Activated naive CD8-positive, alpha-beta T cell treated with anti-CD3 and anti-CD28 coated beads, Interleukin-2, amount 50 U/mL, for 16 hours (primary cell): ENCODE data around the gene DGKH.

ENCODE experiments used
- DNase-seq: peaks from one replicate; pipeline ENCODE4 v3.0.0-alpha.2; 2020; ENCODE audit warnings: low read depth, low spot score

DGKH gene

GRCh38 chr13:42274386-42275097 lies 226.1 kb downstream of the DGKH start:
- DNase-seq = no peak

GRCh38 chr13:42275098-42275471 lies 226.6 kb downstream of the DGKH start:
- no peak for DNase-seq

- no peak for DNase-seq
Measured at GRCh38 chr13:42275506-42275905, 227.1 kb downstream of the DGKH start.

GRCh38 chr13:42276683-42277082 lies 228.2 kb downstream of the DGKH start:
- DNase-seq = no peak

- DNase-seq = no peak
Measured at GRCh38 chr13:42277618-42278276, 229.3 kb downstream of the DGKH start.

- DNase-seq = no peak
Measured at GRCh38 chr13:42279080-42279479, 230.6 kb downstream of the DGKH start.

GRCh38 chr13:42279986-42280385 lies 231.5 kb downstream of the DGKH start:
- no peak for DNase-seq

GRCh38 chr13:42280537-42280936 lies 232.1 kb downstream of the DGKH start:
- DNase-seq = no peak

- DNase-seq = no peak
Measured at GRCh38 chr13:42283574-42283973, 235.1 kb downstream of the DGKH start.

GRCh38 chr13:42284068-42284467 lies 235.6 kb downstream of the DGKH start:
- DNase-seq = no peak
